Neural cell (in vitro differentiated cells): ENCODE measurements around the gene SCAI. TPM values are rescaled to one million over a fixed set of nuclear protein-coding genes. Genes with fewer than 3 reads are reported as not detected.

Experiments
- H2AFZ ChIP-seq: fragments of 200-600, 300-800 bp; sonication (generic), shearing (Covaris generic); 2 replicates; pipeline ENCODE4 v1.6.0; 2014; ENCODE audit warnings: low read depth, mild to moderate bottlenecking, antibody characterized with exemption, low read length, moderate library complexity
- H3F3A ChIP-seq: fragments of 200-600 bp; shearing (Covaris generic); 2 replicates; pipeline ENCODE4 v1.6.1; 2016; ENCODE audit warnings: mild to moderate bottlenecking, moderate library complexity, mixed read lengths, antibody characterized with exemption, low read length; ENCODE audit not compliant: insufficient read depth, poor library complexity, severe bottlenecking
- H3K27ac ChIP-seq: fragments of 200-600, 300-800 bp; sonication (generic), shearing (Covaris generic); 2 replicates; pipeline ENCODE4 v1.5.1; 2014; ENCODE audit warnings: mild to moderate bottlenecking, low read length, moderate library complexity
- H3K27me3 ChIP-seq: fragments of 300-800, 200-600 bp; sonication (generic), shearing (Covaris generic); 2 replicates; pipeline ENCODE4 v1.6.0; 2014; ENCODE audit warnings: mild to moderate bottlenecking, low read depth, low read length, moderate library complexity; ENCODE audit not compliant: insufficient read depth
- H3K36me3 ChIP-seq: fragments of 300-800, 200-600 bp; sonication (generic), shearing (Covaris generic); 2 replicates; pipeline ENCODE4 v1.5.1; 2014; ENCODE audit warnings: mild to moderate bottlenecking, antibody characterized with exemption, low read length, moderate library complexity; ENCODE audit not compliant: insufficient read depth
- H3K4me2 ChIP-seq: fragments of 300-800, 200-600 bp; sonication (generic), shearing (Covaris generic); 2 replicates; pipeline ENCODE4 v1.6.0; 2014; ENCODE audit warnings: mild to moderate bottlenecking, low read length
- H3K4me3 ChIP-seq: fragments of 300-800, 200-600 bp; sonication (generic), shearing (Covaris generic); 2 replicates; pipeline ENCODE4 v1.5.1; 2014; ENCODE audit warnings: mild to moderate bottlenecking, low read length, moderate library complexity
- H3K79me2 ChIP-seq: fragments of 200-600 bp; shearing (Covaris generic); replicated peaks from 2 replicates; pipeline ENCODE4 v1.6.0; 2014; ENCODE audit warnings: mild to moderate bottlenecking, low read length, moderate library complexity; ENCODE audit not compliant: insufficient read depth
- H3K9ac ChIP-seq: fragments of 300-800, 200-600 bp; sonication (generic), shearing (Covaris generic); 2 replicates; pipeline ENCODE4 v1.6.1; 2016; ENCODE audit warnings: mild to moderate bottlenecking, low read length, mixed read lengths
- H3K9me2 ChIP-seq: fragments of 200-600 bp; shearing (Covaris generic); 2 replicates; pipeline ENCODE4 v1.6.1; 2016; ENCODE audit warnings: mild to moderate bottlenecking, low read length, mixed read lengths; ENCODE audit not compliant: insufficient read depth
- H3K9me3 ChIP-seq: fragments of 200-600, 300-800 bp; sonication (generic), shearing (Covaris generic); 2 replicates; pipeline ENCODE4 v1.6.1; 2016; ENCODE audit warnings: mild to moderate bottlenecking, mixed run types, low read length, moderate library complexity, mixed read lengths
- H4K20me1 ChIP-seq: fragments of 200-600 bp; shearing (Covaris generic); 2 replicates; pipeline ENCODE4 v1.6.1; 2016; ENCODE audit warnings: mild to moderate bottlenecking, mixed run types; ENCODE audit not compliant: insufficient read depth
- EP300 ChIP-seq: fragments of 450-650 bp; conservative IDR thresholded peaks from 2 replicates; pipeline ENCODE4 v1.6.1; 2014; ENCODE audit warnings: antibody characterized with exemption, mild to moderate bottlenecking, moderate library complexity; ENCODE audit not compliant: poor library complexity, severe bottlenecking
- EZH2 ChIP-seq: fragments of 200-600, 300-800 bp; shearing (Covaris generic), sonication (generic); IDR thresholded peaks from 2 replicates; pipeline ENCODE4 v1.6.1; 2014; ENCODE audit warnings: antibody characterized with exemption, low read length, borderline replicate concordance, mild to moderate bottlenecking; ENCODE audit not compliant: insufficient read depth, poor library complexity, severe bottlenecking
- MXI1 ChIP-seq: fragments of 450-650 bp; conservative IDR thresholded peaks from 2 replicates; pipeline ENCODE4 v1.6.1; 2014; ENCODE audit warnings: antibody characterized with exemption, mild to moderate bottlenecking; ENCODE audit not compliant: poor library complexity, severe bottlenecking
- POLR2AphosphoS5 ChIP-seq: IDR thresholded peaks from 2 replicates; pipeline ENCODE4 v1.6.1; 2012
- RAD21 ChIP-seq: fragments of 450-650 bp; conservative IDR thresholded peaks from 2 replicates; pipeline ENCODE4 v1.6.1; 2014; ENCODE audit warnings: antibody characterized with exemption, mild to moderate bottlenecking, moderate library complexity
- SMC3 ChIP-seq: fragments of 450-650 bp; conservative IDR thresholded peaks from 2 replicates; pipeline ENCODE4 v1.6.1; 2014; ENCODE audit warnings: antibody characterized with exemption, mild to moderate bottlenecking, moderate library complexity; ENCODE audit not compliant: poor library complexity
- TAF1 ChIP-seq: IDR thresholded peaks from 2 replicates; pipeline ENCODE4 v1.6.1; 2012; ENCODE audit warnings: low read depth
- polyA plus RNA-seq: library from polyadenylated mRNA; depleted of rRNA; stranded (reverse); fragments of >200 nt; gene quantifications from 2 replicates; pipeline ENCODE4 v1.2.3, GENCODE V29; 2014
- TF ChIP-seq, protein P1 (sequence below): fragments of 450-650 bp; IDR thresholded peaks from 2 replicates; pipeline ENCODE4 v1.5.1; 2014; ENCODE audit warnings: antibody characterized with exemption, mild to moderate bottlenecking, moderate library complexity; ENCODE audit not compliant: poor library complexity, severe bottlenecking
- TF ChIP-seq, protein P2 (sequence below): IDR thresholded peaks from 2 replicates; pipeline ENCODE4 v1.6.1; 2012; ENCODE audit warnings: borderline replicate concordance

SCAI gene
- polyA plus RNA-seq, 1 donor from 2014 or later = 43.2 TPM

DNA sequence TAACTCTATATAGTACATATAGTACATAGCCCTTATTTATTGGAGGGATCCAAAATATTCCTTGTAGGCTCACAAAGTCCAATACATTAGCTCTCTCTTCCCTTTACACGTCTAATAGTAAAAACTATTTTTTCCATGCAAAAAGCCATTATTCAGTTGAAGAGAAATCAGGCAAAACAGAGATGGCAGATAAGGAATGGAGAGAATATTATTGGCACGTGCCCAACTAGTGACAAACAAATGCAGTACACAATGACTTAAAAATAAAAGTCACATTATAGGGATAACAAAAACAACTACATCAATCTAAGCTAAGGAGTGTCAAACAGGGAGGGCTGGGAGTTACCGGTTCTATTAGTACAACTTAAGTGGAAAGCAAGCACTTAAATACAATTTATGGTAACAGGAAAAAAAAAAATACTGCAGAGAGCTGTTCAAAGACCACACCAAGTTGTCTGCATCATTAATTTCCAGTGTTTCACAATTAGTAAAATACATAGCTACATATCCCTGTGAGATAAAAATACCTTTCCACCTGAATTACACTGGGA is 4.1 kb upstream of the SCAI start:
- H3K9me3 ChIP-seq = no peaks in the 10 kb centered on the region
- no peaks in the 10 kb centered on the region for H3K9me2 ChIP-seq
- no peaks in the 10 kb centered on the region for H3K36me3 ChIP-seq
- no peaks in the 10 kb centered on the region for H4K20me1 ChIP-seq
- H3K9ac ChIP-seq = no peak overlapping the region
- no peak overlapping the region for H3K4me2 ChIP-seq
- H3K79me2 ChIP-seq = peaks cover 3% of the 10 kb centered on the region
- no peaks in the 10 kb centered on the region for H3F3A ChIP-seq
- TF ChIP-seq POLR2AphosphoS5 = no peak
- TF ChIP-seq MXI1 = no peak
- TF ChIP-seq SMC3 = no peak
- no peak for TF ChIP-seq TAF1
- TF ChIP-seq EP300 = no peak
- no peak for TF ChIP-seq EZH2
- TF ChIP-seq, protein P1, sequence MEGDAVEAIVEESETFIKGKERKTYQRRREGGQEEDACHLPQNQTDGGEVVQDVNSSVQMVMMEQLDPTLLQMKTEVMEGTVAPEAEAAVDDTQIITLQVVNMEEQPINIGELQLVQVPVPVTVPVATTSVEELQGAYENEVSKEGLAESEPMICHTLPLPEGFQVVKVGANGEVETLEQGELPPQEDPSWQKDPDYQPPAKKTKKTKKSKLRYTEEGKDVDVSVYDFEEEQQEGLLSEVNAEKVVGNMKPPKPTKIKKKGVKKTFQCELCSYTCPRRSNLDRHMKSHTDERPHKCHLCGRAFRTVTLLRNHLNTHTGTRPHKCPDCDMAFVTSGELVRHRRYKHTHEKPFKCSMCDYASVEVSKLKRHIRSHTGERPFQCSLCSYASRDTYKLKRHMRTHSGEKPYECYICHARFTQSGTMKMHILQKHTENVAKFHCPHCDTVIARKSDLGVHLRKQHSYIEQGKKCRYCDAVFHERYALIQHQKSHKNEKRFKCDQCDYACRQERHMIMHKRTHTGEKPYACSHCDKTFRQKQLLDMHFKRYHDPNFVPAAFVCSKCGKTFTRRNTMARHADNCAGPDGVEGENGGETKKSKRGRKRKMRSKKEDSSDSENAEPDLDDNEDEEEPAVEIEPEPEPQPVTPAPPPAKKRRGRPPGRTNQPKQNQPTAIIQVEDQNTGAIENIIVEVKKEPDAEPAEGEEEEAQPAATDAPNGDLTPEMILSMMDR = no peak
- no peak for TF ChIP-seq RAD21
- TF ChIP-seq, protein P2, sequence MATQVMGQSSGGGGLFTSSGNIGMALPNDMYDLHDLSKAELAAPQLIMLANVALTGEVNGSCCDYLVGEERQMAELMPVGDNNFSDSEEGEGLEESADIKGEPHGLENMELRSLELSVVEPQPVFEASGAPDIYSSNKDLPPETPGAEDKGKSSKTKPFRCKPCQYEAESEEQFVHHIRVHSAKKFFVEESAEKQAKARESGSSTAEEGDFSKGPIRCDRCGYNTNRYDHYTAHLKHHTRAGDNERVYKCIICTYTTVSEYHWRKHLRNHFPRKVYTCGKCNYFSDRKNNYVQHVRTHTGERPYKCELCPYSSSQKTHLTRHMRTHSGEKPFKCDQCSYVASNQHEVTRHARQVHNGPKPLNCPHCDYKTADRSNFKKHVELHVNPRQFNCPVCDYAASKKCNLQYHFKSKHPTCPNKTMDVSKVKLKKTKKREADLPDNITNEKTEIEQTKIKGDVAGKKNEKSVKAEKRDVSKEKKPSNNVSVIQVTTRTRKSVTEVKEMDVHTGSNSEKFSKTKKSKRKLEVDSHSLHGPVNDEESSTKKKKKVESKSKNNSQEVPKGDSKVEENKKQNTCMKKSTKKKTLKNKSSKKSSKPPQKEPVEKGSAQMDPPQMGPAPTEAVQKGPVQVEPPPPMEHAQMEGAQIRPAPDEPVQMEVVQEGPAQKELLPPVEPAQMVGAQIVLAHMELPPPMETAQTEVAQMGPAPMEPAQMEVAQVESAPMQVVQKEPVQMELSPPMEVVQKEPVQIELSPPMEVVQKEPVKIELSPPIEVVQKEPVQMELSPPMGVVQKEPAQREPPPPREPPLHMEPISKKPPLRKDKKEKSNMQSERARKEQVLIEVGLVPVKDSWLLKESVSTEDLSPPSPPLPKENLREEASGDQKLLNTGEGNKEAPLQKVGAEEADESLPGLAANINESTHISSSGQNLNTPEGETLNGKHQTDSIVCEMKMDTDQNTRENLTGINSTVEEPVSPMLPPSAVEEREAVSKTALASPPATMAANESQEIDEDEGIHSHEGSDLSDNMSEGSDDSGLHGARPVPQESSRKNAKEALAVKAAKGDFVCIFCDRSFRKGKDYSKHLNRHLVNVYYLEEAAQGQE = no peak
- no peak overlapping the region for H3K4me3 ChIP-seq
- no peak overlapping the region for H2AFZ ChIP-seq
- H3K27ac ChIP-seq = no peak overlapping the region
- no peaks in the 10 kb centered on the region for H3K27me3 ChIP-seq

DNA sequence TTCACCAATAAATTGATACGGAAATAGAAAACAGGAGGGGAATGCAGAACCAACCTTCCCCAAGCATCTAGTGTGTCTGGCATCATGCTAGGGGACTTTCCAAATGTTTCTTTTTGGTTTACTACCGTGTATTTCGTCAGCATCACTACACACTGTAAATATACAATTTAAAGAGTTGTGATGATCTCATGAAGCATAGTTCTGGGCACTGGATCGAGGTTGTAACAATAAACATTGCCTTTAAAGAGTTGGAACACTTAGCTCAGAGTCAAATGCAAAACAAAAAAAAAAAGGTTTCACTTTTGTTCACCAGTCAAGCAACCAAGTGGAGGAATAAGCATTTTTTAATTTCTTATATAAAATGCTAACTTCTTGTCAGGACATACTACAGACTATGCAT is 2.9 kb upstream of the SCAI start:
- H3K4me2 ChIP-seq = no peak overlapping the region
- peaks cover 15% of the 10 kb centered on the region for H3K79me2 ChIP-seq
- no peak overlapping the region for H3K9ac ChIP-seq
- H3K9me3 ChIP-seq = no peaks in the 10 kb centered on the region
- H3K27ac ChIP-seq = no peak overlapping the region
- no peaks in the 10 kb centered on the region for H3F3A ChIP-seq
- H3K27me3 ChIP-seq = no peaks in the 10 kb centered on the region
- H3K36me3 ChIP-seq = peaks cover 4% of the 10 kb centered on the region
- TF ChIP-seq POLR2AphosphoS5 = no peak
- no peak for TF ChIP-seq SMC3
- no peak for TF ChIP-seq RAD21
- no peak for TF ChIP-seq TAF1
- TF ChIP-seq, protein P2 = no peak
- TF ChIP-seq, protein P1 = no peak
- TF ChIP-seq EP300 = no peak
- TF ChIP-seq EZH2 = no peak
- no peak for TF ChIP-seq MXI1
- no peaks in the 10 kb centered on the region for H3K9me2 ChIP-seq
- no peaks in the 10 kb centered on the region for H4K20me1 ChIP-seq
- no peak overlapping the region for H3K4me3 ChIP-seq
- no peak overlapping the region for H2AFZ ChIP-seq
